A673 (cell line): ENCODE data around the gene PLP2. TPM values are rescaled to one million over a fixed set of nuclear protein-coding genes. Genes with fewer than 3 reads are reported as not detected.
"Not testable (repeated sequence)": the region's sequence is repeated elsewhere in the genome, so short reads cannot be mapped to it uniquely, and the experiment has no call there.

Experiments
- Bru-seq: library from RNA; stranded (reverse); fragments of 400-500 nt; gene quantifications from one replicate; lab custom pipeline; 2021; lab: Mats Ljungman, UMichigan
- BruChase-seq, 2 experiments: library from RNA; stranded (reverse); fragments of 400-500 nt; gene quantifications; one replicate each; lab custom pipeline; 2021; lab: Mats Ljungman, UMichigan
- BruUV-seq: library from RNA; stranded (reverse); fragments of 400-500 nt; replicated peaks from 2 replicates; lab custom pipeline; 2021; lab: Mats Ljungman, UMichigan
- CTCF ChIA-PET: fragments of 300-600 bp; sonication (Branson Sonifier 250); formaldehyde crosslinking; loops from one replicate; lab custom pipeline; 2022; ENCODE audit warnings: antibody characterized with exemption; lab: Charles Lee
- POLR2A ChIA-PET: fragments of 300-600 bp; sonication (Branson Sonifier 250); formaldehyde crosslinking; loops from one replicate; lab custom pipeline; 2022; ENCODE audit warnings: antibody characterized with exemption; ENCODE audit not compliant: low non-redundant PET; lab: Charles Lee
- DNase-seq: peaks from one replicate; pipeline ENCODE4 v3.0.0-alpha.2; 2015; ENCODE audit warnings: low spot score
- H3K27ac ChIP-seq: fragments of 200-600 bp; sonication (generic); 2 replicates; pipeline ENCODE4 v1.5.1; 2016; ENCODE audit warnings: mixed run types, low read depth, mild to moderate bottlenecking, mixed read lengths, antibody characterized with exemption, low read length; ENCODE audit not compliant: poor library complexity, severe bottlenecking
- H3K27me3 ChIP-seq: fragments of 200-600 bp; sonication (generic); replicated peaks from 2 replicates; pipeline ENCODE4 v1.6.1; 2017; ENCODE audit warnings: mixed run types, low read depth, mild to moderate bottlenecking, mixed read lengths, antibody characterized with exemption, low read length; ENCODE audit not compliant: insufficient read depth, poor library complexity
- H3K36me3 ChIP-seq: fragments of 200-600 bp; sonication (generic); 2 replicates; pipeline ENCODE4 v1.6.1; 2016; ENCODE audit warnings: mixed run types, mild to moderate bottlenecking, mixed read lengths, antibody characterized with exemption, low read length; ENCODE audit not compliant: insufficient read depth, poor library complexity, severe bottlenecking
- H3K4me1 ChIP-seq: fragments of 200-600 bp; sonication (generic); 2 replicates; pipeline ENCODE4 v1.6.1; 2017; ENCODE audit warnings: mixed run types, mild to moderate bottlenecking, mixed read lengths, antibody characterized with exemption, low read length; ENCODE audit not compliant: insufficient read depth, poor library complexity, severe bottlenecking
- H3K4me3 ChIP-seq: fragments of 200-600 bp; sonication (generic); 2 replicates; pipeline ENCODE4 v1.5.1; 2016; ENCODE audit warnings: low read depth, mixed run types, mild to moderate bottlenecking, mixed read lengths, low read length; ENCODE audit not compliant: poor library complexity, severe bottlenecking
- H3K9me3 ChIP-seq: fragments of 200-600 bp; sonication (generic); 2 replicates; pipeline ENCODE4 v1.6.1; 2016; ENCODE audit warnings: mixed run types, low read depth, mild to moderate bottlenecking, mixed read lengths, antibody characterized with exemption, low read length; ENCODE audit not compliant: poor library complexity, severe bottlenecking
- EZH2 ChIP-seq: fragments of 200-600 bp; sonication (generic); IDR thresholded peaks from 2 replicates; pipeline ENCODE4 v1.6.1; 2017; ENCODE audit warnings: borderline replicate concordance, low read depth, mild to moderate bottlenecking, mixed read lengths, antibody characterized with exemption, low read length; ENCODE audit not compliant: poor library complexity, severe bottlenecking
- intact Hi-C: fragments of 100-400 bp; cut with micrococcal nuclease; formaldehyde crosslinking; loops from one replicate; pipeline ENCODE4 v1.10.0; 2022; ENCODE audit not compliant: unreplicated experiment
- long read RNA-seq: library from polyadenylated mRNA; stranded (forward); transcript quantifications from one replicate; pipeline ENCODE4 v2.0.0, GENCODE V29; 2022
- total RNA-seq: library from RNA; stranded (reverse); gene quantifications from 2 replicates; pipeline ENCODE4 v1.2.3, GENCODE V29; 2021
- TF ChIP-seq, protein P1 (sequence below): fragments of 300-800, 200-600 bp; sonication (generic); conservative IDR thresholded peaks from 2 replicates; pipeline ENCODE4 v1.5.1; 2017; ENCODE audit warnings: low read depth, mild to moderate bottlenecking, antibody characterized with exemption, low read length, moderate library complexity, mixed read lengths

Gene PLP2, protein sequence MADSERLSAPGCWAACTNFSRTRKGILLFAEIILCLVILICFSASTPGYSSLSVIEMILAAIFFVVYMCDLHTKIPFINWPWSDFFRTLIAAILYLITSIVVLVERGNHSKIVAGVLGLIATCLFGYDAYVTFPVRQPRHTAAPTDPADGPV
- total RNA-seq (70.0 and 87.5 TPM in 2 replicates), Bru-seq, nascent RNA (percentile 67 among the genes with signal in this experiment), BruChase-seq, experiment 1, labeled RNA remaining after a 2-hour chase (percentile 71 among the genes with signal in this experiment), BruChase-seq, experiment 2, labeled RNA remaining after a 6-hour chase (percentile 90 among the genes with signal in this experiment)
- long read RNA-seq, transcript PLP2-202 (5 exons, 1,079 nt) = major isoform, 61 of 66 reads
- long read RNA-seq, partial matches to known transcripts = 3 of 66 reads
- long read RNA-seq, other reads (novel, unspliced or antisense) = 2 of 66 reads

DNA sequence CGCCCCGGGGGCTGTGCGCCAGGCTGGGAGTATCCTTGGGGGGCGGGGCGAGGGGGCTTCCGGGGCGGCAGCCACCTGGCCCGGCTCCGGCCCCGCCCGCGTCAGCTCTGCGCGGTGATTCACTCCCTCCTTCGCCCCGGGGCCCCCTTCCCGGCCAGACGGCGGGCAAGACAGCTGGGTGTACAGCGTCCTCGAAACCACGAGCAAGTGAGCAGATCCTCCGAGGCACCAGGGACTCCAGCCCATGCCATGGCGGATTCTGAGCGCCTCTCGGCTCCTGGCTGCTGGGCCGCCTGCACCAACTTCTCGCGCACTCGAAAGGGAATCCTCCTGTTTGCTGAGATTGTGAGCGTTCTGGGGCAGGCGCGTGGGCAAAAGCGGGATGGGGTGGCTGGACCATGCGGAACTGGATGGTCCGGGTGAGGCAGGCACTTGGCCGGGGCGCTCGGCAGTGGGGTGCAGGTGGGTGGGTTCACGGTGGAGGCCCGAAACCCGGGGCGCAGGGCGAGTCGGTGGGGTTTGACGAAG, at the start of gene PLP2:
Gene PLP2 (plus strand): TSS at position 147 of the 528 bp plus-strand sequence. CDS start 103 bp downstream, at position 250.
- peaks cover 6% of the 10 kb centered on the region for H3K4me1 ChIP-seq
- DNase-seq = peak; percentile 49
- no peaks in the 10 kb centered on the region for H3K9me3 ChIP-seq
- H3K4me3 ChIP-seq = peak within 1 kb of the TSS; percentile 61
- H3K27ac ChIP-seq = peak within 1 kb of the TSS; percentile 78
- H3K27me3 ChIP-seq = no peaks in the 10 kb centered on the region
- H3K36me3 ChIP-seq = peaks cover 4% of the 10 kb centered on the region
- CTCF ChIA-PET = no interaction called here
- BruUV-seq = no TSS peak
- intact Hi-C loops = no loop called here
- TF ChIP-seq, protein P1, sequence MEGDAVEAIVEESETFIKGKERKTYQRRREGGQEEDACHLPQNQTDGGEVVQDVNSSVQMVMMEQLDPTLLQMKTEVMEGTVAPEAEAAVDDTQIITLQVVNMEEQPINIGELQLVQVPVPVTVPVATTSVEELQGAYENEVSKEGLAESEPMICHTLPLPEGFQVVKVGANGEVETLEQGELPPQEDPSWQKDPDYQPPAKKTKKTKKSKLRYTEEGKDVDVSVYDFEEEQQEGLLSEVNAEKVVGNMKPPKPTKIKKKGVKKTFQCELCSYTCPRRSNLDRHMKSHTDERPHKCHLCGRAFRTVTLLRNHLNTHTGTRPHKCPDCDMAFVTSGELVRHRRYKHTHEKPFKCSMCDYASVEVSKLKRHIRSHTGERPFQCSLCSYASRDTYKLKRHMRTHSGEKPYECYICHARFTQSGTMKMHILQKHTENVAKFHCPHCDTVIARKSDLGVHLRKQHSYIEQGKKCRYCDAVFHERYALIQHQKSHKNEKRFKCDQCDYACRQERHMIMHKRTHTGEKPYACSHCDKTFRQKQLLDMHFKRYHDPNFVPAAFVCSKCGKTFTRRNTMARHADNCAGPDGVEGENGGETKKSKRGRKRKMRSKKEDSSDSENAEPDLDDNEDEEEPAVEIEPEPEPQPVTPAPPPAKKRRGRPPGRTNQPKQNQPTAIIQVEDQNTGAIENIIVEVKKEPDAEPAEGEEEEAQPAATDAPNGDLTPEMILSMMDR = no peak
- TF ChIP-seq EZH2 = no peak
- POLR2A ChIA-PET = no interaction called here

- Histone ChIP-seq H3K36me3 (no peaks in the 10 kb centered on the region), H3K9me3 (no peaks in the 10 kb centered on the region), H3K27ac (no peak overlapping the region), H3K4me3 (peak overlapping the region; percentile 78), H3K27me3 (no peaks in the 10 kb centered on the region), H3K4me1 (no peaks in the 10 kb centered on the region)
- intact Hi-C loops = no loop called here
- TF ChIP-seq EZH2 = no peak
- TF ChIP-seq, protein P1 = no peak
- ChIA-PET CTCF (no interaction called here), POLR2A (no interaction called here)
- BruUV-seq = no TSS peak
- DNase-seq = no peak
These were observed 49.2 kb upstream of the PLP2 start for GRCh38 chrX:49122499-49122898.

DNA sequence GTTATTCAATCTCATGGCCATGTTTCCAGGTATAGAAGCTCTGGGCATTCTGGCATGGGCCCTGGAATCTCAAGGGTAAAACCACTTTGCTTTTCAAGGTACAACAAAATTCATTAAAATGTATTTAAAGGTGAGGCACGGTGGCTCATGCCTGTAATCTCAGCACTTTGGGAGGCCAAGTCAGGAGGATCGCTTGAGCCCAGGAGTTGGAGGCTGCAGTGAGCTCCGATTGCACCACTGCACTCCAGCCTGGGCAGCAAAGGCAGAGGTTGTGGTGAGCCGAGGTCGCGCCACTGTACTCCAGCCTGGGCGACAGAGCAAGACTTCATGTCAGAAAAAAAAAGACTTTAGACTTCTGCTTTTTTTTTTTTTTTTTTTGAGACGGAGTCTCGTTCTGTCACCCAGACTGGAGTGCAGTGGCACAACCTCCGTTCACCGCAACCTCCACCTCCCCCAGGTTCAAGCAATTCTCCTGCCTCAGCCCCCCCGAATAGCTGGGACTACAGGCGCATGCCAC, 43.9 kb upstream of the PLP2 start:
- intact Hi-C loops, H3K36me3 ChIP-seq, H3K9me3 ChIP-seq, H3K27me3 ChIP-seq, DNase-seq, POLR2A ChIA-PET, H3K4me1 ChIP-seq, H3K4me3 ChIP-seq, CTCF ChIA-PET, BruUV-seq, H3K27ac ChIP-seq: not testable (repeated sequence)
